GM23338 (cell line): ENCODE data around the gene HAGH. TPM values are rescaled to one million over a fixed set of nuclear protein-coding genes. Genes with fewer than 3 reads are reported as not detected.

Experiments used
- ATAC-seq: fragments of 200-7000 bp; cut with Tn5 transposase; 3 replicates; pipeline ENCODE4 v1.9.1; 2020
- DNase-seq: peaks from one replicate; pipeline ENCODE4 v3.0.0-alpha.2; 2015; ENCODE audit warnings: low spot score
- H2AFZ ChIP-seq: fragments of 200-600 bp; sonication (generic); 2 replicates; pipeline ENCODE4 v1.8.0; 2016; ENCODE audit warnings: antibody characterized with exemption, mild to moderate bottlenecking, moderate library complexity
- H3F3A ChIP-seq: fragments of 200-600 bp; sonication (generic); replicated peaks from 2 replicates; pipeline ENCODE4 v1.8.0; 2017; ENCODE audit warnings: antibody characterized with exemption, mixed run types, low read depth
- H3K27ac ChIP-seq: fragments of 200-600 bp; sonication (generic); 2 replicates; pipeline ENCODE4 v1.6.1; 2016; ENCODE audit warnings: low read depth
- H3K27me3 ChIP-seq: fragments of 200-600 bp; sonication (generic); 2 replicates; pipeline ENCODE4 v1.8.0; 2016; ENCODE audit warnings: mild to moderate bottlenecking, mixed run types, moderate library complexity; ENCODE audit not compliant: insufficient read depth
- H3K36me3 ChIP-seq: fragments of 200-600 bp; sonication (generic); 2 replicates; pipeline ENCODE4 v1.8.0; 2016; ENCODE audit warnings: mild to moderate bottlenecking; ENCODE audit not compliant: insufficient read depth
- H3K4me1 ChIP-seq: fragments of 200-600 bp; sonication (generic); 2 replicates; pipeline ENCODE4 v1.8.0; 2016; ENCODE audit warnings: mild to moderate bottlenecking, moderate library complexity; ENCODE audit not compliant: insufficient read depth
- H3K4me2 ChIP-seq: fragments of 200-600 bp; sonication (generic); 2 replicates; pipeline ENCODE4 v1.7.1; 2017; ENCODE audit warnings: mixed run types
- H3K4me3 ChIP-seq: fragments of 200-600 bp; sonication (generic); 2 replicates; pipeline ENCODE4 v1.6.1; 2016; ENCODE audit warnings: mixed run types
- H3K79me2 ChIP-seq: fragments of 200-600 bp; sonication (generic); replicated peaks from 2 replicates; pipeline ENCODE4 v1.8.0; 2017; ENCODE audit warnings: mild to moderate bottlenecking; ENCODE audit not compliant: insufficient read depth
- H3K9me2 ChIP-seq: fragments of 200-600 bp; sonication (generic); 2 replicates; pipeline ENCODE4 v1.8.0; 2017; ENCODE audit not compliant: insufficient read depth
- H4K20me1 ChIP-seq: fragments of 200-600 bp; sonication (generic); replicated peaks from 2 replicates; pipeline ENCODE4 v1.8.0; 2017; ENCODE audit warnings: mild to moderate bottlenecking; ENCODE audit not compliant: insufficient read depth
- H3K27ac Mint-ChIP-seq: 2 replicates; pipeline ENCODE4 v1.8.0; 2020; ENCODE audit warnings: inconsistent platforms, mild to moderate bottlenecking, moderate library complexity, mixed read lengths
- H3K27me3 Mint-ChIP-seq: 3 replicates; pipeline ENCODE4 v1.8.0; 2022; ENCODE audit warnings: low read depth, mild to moderate bottlenecking, moderate library complexity, mixed read lengths, inconsistent platforms; ENCODE audit not compliant: insufficient read depth, poor library complexity
- H3K36me3 Mint-ChIP-seq: 3 replicates; pipeline ENCODE4 v1.8.0; 2021; ENCODE audit warnings: low read depth, mild to moderate bottlenecking, inconsistent platforms, moderate library complexity, mixed read lengths
- H3K4me1 Mint-ChIP-seq: 3 replicates; pipeline ENCODE4 v1.8.0; 2020; ENCODE audit warnings: mild to moderate bottlenecking, inconsistent platforms, mixed read lengths
- H3K4me3 Mint-ChIP-seq: 3 replicates; pipeline ENCODE4 v1.8.0; 2021; ENCODE audit warnings: moderate library complexity, mild to moderate bottlenecking, inconsistent platforms, mixed read lengths
- H3K9me3 Mint-ChIP-seq: 3 replicates; pipeline ENCODE4 v1.8.0; 2020; ENCODE audit warnings: moderate library complexity, mild to moderate bottlenecking, inconsistent platforms, mixed read lengths
- CREB1 ChIP-seq: fragments of 250-450 bp; sonication (Bioruptor Pico); IDR thresholded peaks from 2 replicates; pipeline ENCODE4 v1.5.0; 2020; ENCODE audit warnings: low read depth, mild to moderate bottlenecking, moderate library complexity
- EZH2 ChIP-seq: fragments of 200-600 bp; sonication (generic); IDR thresholded peaks from one replicate; pipeline ENCODE4 v1.8.0; 2017; ENCODE audit warnings: antibody characterized with exemption, mild to moderate bottlenecking, low read depth; ENCODE audit not compliant: unreplicated experiment
- EZH2phosphoT487 ChIP-seq: fragments of 200-600 bp; sonication (generic); IDR thresholded peaks from one replicate; pipeline ENCODE4 v1.8.1; 2018; ENCODE audit warnings: antibody characterized with exemption; ENCODE audit not compliant: unreplicated experiment
- JUNB ChIP-seq: IDR thresholded peaks from one replicate; pipeline ENCODE4 v1.6.1; 2016; ENCODE audit warnings: antibody characterized with exemption; ENCODE audit not compliant: unreplicated experiment
- NANOG ChIP-seq: IDR thresholded peaks from 2 replicates; pipeline ENCODE4 v1.6.1; 2016; ENCODE audit warnings: antibody characterized with exemption, borderline replicate concordance
- POLR2AphosphoS5 ChIP-seq: IDR thresholded peaks from 2 replicates; pipeline ENCODE4 v1.6.1; 2016; ENCODE audit warnings: antibody characterized with exemption, low read depth
- STAT1 ChIP-seq: IDR thresholded peaks from one replicate; pipeline ENCODE4 v1.6.1; 2016; ENCODE audit warnings: antibody characterized with exemption; ENCODE audit not compliant: unreplicated experiment
- ZNF114 ChIP-seq: fragments of 250-450 bp; sonication (Bioruptor Pico); IDR thresholded peaks from 2 replicates; pipeline ENCODE4 v1.5.0; 2020; ENCODE audit warnings: mild to moderate bottlenecking, moderate library complexity
- polyA plus RNA-seq: library from polyadenylated mRNA; unstranded; fragments of >200 nt; fragmentation: Nextera tagmentation; extraction: Ambion mirVana; gene quantifications from 2 replicates; pipeline ENCODE4 v1.2.1, GENCODE V29; 2016
- total RNA-seq: library from RNA; depleted of rRNA; stranded (reverse); fragments of >200 nt; shearing (Covaris generic); gene quantifications from 2 replicates; pipeline ENCODE4 v1.2.3, GENCODE V29; 2014
- TF ChIP-seq, protein P1 (sequence below): IDR thresholded peaks from one replicate; pipeline ENCODE4 v1.6.1; 2018; ENCODE audit warnings: antibody characterized with exemption; ENCODE audit not compliant: unreplicated experiment
- TF ChIP-seq, protein P2 (sequence below), 2 experiments: fragments of 200-600 bp in 1 of 2; sonication (generic) in 1 of 2; conservative IDR thresholded peaks; 2 replicates each; pipeline versions ENCODE4 v1.5.1 to v1.6.1; 2016 to 2017; ENCODE audit warnings: antibody characterized with exemption in 2 of 2, low read depth in 2 of 2, mild to moderate bottlenecking in 2 of 2, moderate library complexity in 1 of 2
- TF ChIP-seq, protein P3 (sequence below): fragments of 250-450 bp; sonication (Bioruptor Pico); IDR thresholded peaks from 2 replicates; pipeline ENCODE4 v1.5.0; 2020; ENCODE audit warnings: mild to moderate bottlenecking, moderate library complexity

The HAGH gene
- total and polyA plus RNA-seq, 2 experiments from 2014 or later: 24.7 to 28.9 TPM

DNA sequence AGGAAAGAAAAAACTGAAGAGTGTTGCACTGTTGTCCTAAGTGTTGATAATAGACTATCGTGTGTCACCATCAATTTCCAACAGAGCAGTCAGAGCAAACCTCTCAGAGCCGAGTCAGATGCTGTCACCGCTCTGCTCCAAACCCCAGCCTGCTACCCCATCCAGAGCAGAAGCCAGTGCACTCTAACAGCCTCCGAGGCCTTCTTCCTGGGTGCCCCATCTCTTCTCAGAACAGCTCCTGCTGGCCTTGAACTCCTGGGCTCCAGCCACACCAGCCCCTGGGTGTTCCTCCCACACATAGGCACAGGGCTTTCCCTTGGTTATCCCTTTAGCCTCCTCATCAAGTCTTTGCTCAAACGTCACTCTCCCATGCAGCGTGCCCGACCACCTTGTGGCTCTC lies 24.4 kb upstream of the HAGH start:
- Mint-ChIP-seq H3K27ac (no peak overlapping the region), H3K4me1 (no peaks in the 10 kb centered on the region), H3K27me3 (peaks cover 2% of the 10 kb centered on the region), H3K4me3 (no peak overlapping the region), H3K9me3 (no peaks in the 10 kb centered on the region), H3K36me3 (no peaks in the 10 kb centered on the region)
- H3K79me2 ChIP-seq: no peaks in the 10 kb centered on the region
- no peak overlapping the region for H2AFZ ChIP-seq
- DNase-seq (no peak), ATAC-seq (no peak)
- no peaks in the 10 kb centered on the region for H3K9me2 ChIP-seq
- no peaks in the 10 kb centered on the region for H4K20me1 ChIP-seq
- no peak overlapping the region for H3K4me2 ChIP-seq
- no peak overlapping the region for H3K27ac ChIP-seq
- H3K27me3 ChIP-seq: no peaks in the 10 kb centered on the region
- no peak overlapping the region for H3K4me3 ChIP-seq
- H3F3A ChIP-seq: no peaks in the 10 kb centered on the region
- no peak for TF ChIP-seq EZH2
- H3K36me3 ChIP-seq: no peaks in the 10 kb centered on the region
- H3K4me1 ChIP-seq: no peaks in the 10 kb centered on the region

DNA sequence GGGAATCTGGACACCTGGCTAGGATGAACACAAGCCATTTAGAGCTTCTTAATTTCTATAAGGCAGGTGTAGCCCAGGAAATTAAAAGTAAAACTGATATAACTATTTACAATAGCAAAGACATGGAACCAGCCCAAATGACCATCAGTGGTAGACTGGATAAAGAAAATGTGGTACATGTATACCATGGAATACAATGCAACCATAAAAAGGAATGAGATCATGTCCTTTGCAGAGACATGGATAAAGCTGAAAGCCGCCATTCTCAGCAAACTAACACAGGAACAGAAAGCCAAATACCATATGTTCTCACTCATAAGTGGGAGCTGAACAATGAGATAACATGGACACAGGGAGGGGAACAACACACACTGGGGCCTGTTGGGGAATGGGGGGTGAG lies 19.8 kb upstream of the HAGH start:
- Mint-ChIP-seq H3K9me3 (no peaks in the 10 kb centered on the region), H3K27me3 (no peaks in the 10 kb centered on the region), H3K27ac (no peak overlapping the region), H3K4me1 (no peaks in the 10 kb centered on the region), H3K36me3 (no peaks in the 10 kb centered on the region), H3K4me3 (no peak overlapping the region)
- no peaks in the 10 kb centered on the region for H3F3A ChIP-seq
- no peak overlapping the region for H3K27ac ChIP-seq
- H3K9me2 ChIP-seq: no peaks in the 10 kb centered on the region
- DNase-seq: no peak
- no peak overlapping the region for H2AFZ ChIP-seq
- no peaks in the 10 kb centered on the region for H4K20me1 ChIP-seq
- no peaks in the 10 kb centered on the region for H3K4me1 ChIP-seq
- H3K4me3 ChIP-seq: no peak overlapping the region
- H3K27me3 ChIP-seq: no peaks in the 10 kb centered on the region
- H3K36me3 ChIP-seq: no peaks in the 10 kb centered on the region
- no peak for ATAC-seq
- no peak for TF ChIP-seq EZH2
- TF ChIP-seq, protein P1, sequence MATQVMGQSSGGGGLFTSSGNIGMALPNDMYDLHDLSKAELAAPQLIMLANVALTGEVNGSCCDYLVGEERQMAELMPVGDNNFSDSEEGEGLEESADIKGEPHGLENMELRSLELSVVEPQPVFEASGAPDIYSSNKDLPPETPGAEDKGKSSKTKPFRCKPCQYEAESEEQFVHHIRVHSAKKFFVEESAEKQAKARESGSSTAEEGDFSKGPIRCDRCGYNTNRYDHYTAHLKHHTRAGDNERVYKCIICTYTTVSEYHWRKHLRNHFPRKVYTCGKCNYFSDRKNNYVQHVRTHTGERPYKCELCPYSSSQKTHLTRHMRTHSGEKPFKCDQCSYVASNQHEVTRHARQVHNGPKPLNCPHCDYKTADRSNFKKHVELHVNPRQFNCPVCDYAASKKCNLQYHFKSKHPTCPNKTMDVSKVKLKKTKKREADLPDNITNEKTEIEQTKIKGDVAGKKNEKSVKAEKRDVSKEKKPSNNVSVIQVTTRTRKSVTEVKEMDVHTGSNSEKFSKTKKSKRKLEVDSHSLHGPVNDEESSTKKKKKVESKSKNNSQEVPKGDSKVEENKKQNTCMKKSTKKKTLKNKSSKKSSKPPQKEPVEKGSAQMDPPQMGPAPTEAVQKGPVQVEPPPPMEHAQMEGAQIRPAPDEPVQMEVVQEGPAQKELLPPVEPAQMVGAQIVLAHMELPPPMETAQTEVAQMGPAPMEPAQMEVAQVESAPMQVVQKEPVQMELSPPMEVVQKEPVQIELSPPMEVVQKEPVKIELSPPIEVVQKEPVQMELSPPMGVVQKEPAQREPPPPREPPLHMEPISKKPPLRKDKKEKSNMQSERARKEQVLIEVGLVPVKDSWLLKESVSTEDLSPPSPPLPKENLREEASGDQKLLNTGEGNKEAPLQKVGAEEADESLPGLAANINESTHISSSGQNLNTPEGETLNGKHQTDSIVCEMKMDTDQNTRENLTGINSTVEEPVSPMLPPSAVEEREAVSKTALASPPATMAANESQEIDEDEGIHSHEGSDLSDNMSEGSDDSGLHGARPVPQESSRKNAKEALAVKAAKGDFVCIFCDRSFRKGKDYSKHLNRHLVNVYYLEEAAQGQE: no peak
- TF ChIP-seq, protein P2, sequence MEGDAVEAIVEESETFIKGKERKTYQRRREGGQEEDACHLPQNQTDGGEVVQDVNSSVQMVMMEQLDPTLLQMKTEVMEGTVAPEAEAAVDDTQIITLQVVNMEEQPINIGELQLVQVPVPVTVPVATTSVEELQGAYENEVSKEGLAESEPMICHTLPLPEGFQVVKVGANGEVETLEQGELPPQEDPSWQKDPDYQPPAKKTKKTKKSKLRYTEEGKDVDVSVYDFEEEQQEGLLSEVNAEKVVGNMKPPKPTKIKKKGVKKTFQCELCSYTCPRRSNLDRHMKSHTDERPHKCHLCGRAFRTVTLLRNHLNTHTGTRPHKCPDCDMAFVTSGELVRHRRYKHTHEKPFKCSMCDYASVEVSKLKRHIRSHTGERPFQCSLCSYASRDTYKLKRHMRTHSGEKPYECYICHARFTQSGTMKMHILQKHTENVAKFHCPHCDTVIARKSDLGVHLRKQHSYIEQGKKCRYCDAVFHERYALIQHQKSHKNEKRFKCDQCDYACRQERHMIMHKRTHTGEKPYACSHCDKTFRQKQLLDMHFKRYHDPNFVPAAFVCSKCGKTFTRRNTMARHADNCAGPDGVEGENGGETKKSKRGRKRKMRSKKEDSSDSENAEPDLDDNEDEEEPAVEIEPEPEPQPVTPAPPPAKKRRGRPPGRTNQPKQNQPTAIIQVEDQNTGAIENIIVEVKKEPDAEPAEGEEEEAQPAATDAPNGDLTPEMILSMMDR (conservative IDR thresholded peaks at IDR 0.05; ENCODE audit: low read depth in 2 of 2): no peak
- TF ChIP-seq STAT1: no peak
- TF ChIP-seq NANOG: no peak
- no peak for TF ChIP-seq POLR2AphosphoS5
- no peak for TF ChIP-seq JUNB
- TF ChIP-seq CREB1 (CRISPR knock-in tag): no peak
- no peak for TF ChIP-seq EZH2phosphoT487
- TF ChIP-seq, protein P3, sequence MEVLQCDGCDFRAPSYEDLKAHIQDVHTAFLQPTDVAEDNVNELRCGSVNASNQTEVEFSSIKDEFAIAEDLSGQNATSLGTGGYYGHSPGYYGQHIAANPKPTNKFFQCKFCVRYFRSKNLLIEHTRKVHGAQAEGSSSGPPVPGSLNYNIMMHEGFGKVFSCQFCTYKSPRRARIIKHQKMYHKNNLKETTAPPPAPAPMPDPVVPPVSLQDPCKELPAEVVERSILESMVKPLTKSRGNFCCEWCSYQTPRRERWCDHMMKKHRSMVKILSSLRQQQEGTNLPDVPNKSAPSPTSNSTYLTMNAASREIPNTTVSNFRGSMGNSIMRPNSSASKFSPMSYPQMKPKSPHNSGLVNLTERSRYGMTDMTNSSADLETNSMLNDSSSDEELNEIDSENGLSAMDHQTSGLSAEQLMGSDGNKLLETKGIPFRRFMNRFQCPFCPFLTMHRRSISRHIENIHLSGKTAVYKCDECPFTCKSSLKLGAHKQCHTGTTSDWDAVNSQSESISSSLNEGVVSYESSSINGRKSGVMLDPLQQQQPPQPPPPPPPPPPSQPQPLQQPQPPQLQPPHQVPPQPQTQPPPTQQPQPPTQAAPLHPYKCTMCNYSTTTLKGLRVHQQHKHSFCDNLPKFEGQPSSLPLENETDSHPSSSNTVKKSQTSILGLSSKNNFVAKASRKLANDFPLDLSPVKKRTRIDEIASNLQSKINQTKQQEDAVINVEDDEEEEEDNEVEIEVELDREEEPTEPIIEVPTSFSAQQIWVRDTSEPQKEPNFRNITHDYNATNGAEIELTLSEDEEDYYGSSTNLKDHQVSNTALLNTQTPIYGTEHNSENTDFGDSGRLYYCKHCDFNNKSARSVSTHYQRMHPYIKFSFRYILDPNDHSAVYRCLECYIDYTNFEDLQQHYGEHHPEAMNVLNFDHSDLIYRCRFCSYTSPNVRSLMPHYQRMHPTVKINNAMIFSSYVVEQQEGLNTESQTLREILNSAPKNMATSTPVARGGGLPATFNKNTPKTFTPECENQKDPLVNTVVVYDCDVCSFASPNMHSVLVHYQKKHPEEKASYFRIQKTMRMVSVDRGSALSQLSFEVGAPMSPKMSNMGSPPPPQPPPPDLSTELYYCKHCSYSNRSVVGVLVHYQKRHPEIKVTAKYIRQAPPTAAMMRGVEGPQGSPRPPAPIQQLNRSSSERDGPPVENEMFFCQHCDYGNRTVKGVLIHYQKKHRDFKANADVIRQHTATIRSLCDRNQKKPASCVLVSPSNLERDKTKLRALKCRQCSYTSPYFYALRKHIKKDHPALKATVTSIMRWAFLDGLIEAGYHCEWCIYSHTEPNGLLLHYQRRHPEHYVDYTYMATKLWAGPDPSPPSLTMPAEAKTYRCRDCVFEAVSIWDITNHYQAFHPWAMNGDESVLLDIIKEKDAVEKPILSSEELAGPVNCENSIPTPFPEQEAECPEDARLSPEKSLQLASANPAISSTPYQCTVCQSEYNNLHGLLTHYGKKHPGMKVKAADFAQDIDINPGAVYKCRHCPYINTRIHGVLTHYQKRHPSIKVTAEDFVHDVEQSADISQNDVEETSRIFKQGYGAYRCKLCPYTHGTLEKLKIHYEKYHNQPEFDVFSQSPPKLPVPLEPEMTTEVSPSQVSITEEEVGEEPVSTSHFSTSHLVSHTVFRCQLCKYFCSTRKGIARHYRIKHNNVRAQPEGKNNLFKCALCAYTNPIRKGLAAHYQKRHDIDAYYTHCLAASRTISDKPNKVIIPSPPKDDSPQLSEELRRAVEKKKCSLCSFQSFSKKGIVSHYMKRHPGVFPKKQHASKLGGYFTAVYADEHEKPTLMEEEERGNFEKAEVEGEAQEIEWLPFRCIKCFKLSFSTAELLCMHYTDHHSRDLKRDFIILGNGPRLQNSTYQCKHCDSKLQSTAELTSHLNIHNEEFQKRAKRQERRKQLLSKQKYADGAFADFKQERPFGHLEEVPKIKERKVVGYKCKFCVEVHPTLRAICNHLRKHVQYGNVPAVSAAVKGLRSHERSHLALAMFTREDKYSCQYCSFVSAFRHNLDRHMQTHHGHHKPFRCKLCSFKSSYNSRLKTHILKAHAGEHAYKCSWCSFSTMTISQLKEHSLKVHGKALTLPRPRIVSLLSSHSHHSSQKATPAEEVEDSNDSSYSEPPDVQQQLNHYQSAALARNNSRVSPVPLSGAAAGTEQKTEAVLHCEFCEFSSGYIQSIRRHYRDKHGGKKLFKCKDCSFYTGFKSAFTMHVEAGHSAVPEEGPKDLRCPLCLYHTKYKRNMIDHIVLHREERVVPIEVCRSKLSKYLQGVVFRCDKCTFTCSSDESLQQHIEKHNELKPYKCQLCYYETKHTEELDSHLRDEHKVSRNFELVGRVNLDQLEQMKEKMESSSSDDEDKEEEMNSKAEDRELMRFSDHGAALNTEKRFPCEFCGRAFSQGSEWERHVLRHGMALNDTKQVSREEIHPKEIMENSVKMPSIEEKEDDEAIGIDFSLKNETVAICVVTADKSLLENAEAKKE: no peak
- TF ChIP-seq ZNF114 (CRISPR knock-in tag): no peak
- no peak overlapping the region for H3K4me2 ChIP-seq
- no peaks in the 10 kb centered on the region for H3K79me2 ChIP-seq
